ENCODE data around the gene ASB6. TPM values are rescaled to one million over a fixed set of nuclear protein-coding genes. Genes with fewer than 3 reads are reported as not detected.

Gene ASB6
- total RNA-seq, 1 experiment from 2014 or later = 21.0 TPM

DNA sequence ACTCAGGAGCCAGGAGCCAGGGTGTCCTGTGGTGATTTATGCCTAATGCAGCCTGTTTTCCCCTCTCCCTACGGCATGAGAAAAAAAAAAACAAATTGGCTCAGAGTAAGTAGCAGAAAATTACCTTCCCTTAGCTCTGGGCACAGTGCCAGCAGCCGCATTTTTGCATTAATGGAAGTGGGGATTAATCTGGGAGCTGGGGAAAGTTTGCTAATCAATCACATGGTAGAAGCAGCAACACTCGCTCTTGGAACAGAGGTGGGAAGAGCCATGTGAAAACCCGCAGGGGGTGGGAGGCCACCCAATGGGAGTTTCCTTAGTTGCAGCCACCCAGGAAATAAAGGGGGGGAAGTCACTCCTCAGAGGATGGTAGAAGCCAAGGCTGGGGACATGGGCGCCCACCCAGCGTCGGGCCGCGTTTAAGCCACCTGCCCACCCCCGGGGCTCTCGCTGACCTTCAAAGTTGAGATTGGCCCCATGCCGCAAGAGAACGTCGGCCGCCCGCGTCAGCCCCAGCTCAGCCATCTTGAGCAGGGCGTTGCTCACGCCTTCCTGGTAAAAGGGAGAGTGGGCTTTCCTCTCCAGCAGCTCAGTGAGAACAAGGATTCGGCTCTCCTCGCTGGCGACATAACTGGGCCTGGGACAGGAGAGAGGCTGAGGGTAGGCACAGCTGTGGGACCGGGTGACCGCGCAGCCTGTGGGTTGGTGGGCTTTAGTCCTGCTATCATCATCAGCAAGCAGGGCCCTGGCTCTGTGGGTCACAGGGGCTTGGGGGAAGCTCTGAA lies 1.7 kb downstream of the ASB6 start:
- Histone ChIP-seq H3K9ac (ENCODE audit: extremely low read depth, insufficient read length, low read length) (no peak overlapping the region), H2BK5ac (ENCODE audit: insufficient read length, low read length) (no peak overlapping the region), H3K56ac (ENCODE audit: insufficient read length, low read depth, low read length) (no peak overlapping the region), H3K18ac (ENCODE audit: insufficient read length, low read depth, low read length) (no peak overlapping the region), H3K79me2 (ENCODE audit: insufficient read depth, low read length) (peaks cover 3% of the 10 kb centered on the region; the same call in 1 of the 2 replicates), H3K23me2 (ENCODE audit: insufficient read length, low read depth, low read length, poor library complexity, severe bottlenecking) (peaks cover 12% of the 10 kb centered on the region), H3K27me3 (ENCODE audit: insufficient read depth, low read length) (no peaks in the 10 kb centered on the region), H2AFZ (ENCODE audit: low read length) (no peak overlapping the region), H3K4me1 (ENCODE audit: insufficient read depth, low read length) (no peaks in the 10 kb centered on the region), H3K4ac (ENCODE audit: low read depth, low read length) (no peak overlapping the region), H3K14ac (ENCODE audit: insufficient read depth, low read length) (no peak overlapping the region), H2BK15ac (ENCODE audit: low read depth, low read length) (no peak overlapping the region), H4K5ac (ENCODE audit: insufficient read length, low read depth, low read length) (no peak overlapping the region), H4K91ac (ENCODE audit: insufficient read length, low read depth, low read length) (no peak overlapping the region), H2AK5ac (ENCODE audit: insufficient read length, low read length) (no peak overlapping the region), H2BK120ac (ENCODE audit: low read depth, low read length, poor library complexity, severe bottlenecking) (no peak overlapping the region), H3T11ph (ENCODE audit: low read length) (no peak overlapping the region), H3K27ac (ENCODE audit: insufficient read length, low read depth, low read length) (no peak overlapping the region), H3K9me3 (ENCODE audit: control insufficient read depth, low read depth, low read length) (no peaks in the 10 kb centered on the region), H3K4me2 (ENCODE audit: insufficient read depth, insufficient read length, low read length) (peak overlapping the region; percentile 59), H2BK20ac (ENCODE audit: low read depth, low read length, poor library complexity, severe bottlenecking) (no peak overlapping the region), H3K79me1 (ENCODE audit: insufficient read depth, low read depth, low read length, poor library complexity, severe bottlenecking) (peaks cover 11% of the 10 kb centered on the region), H3K23ac (ENCODE audit: insufficient read length, low read depth, low read length) (no peak overlapping the region), H4K8ac (replicated peaks; ENCODE audit: insufficient read length, low read depth, low read length) (no peak overlapping the region), H4K20me1 (ENCODE audit: control insufficient read depth, insufficient read depth, insufficient read length) (no peaks in the 10 kb centered on the region), H2BK12ac (ENCODE audit: insufficient read length, low read depth, low read length) (no peak overlapping the region)
- Mint-ChIP-seq H3K4me3 (peak overlapping the region; percentile 80 to 85), H3K4me1 (peaks cover 7 to 17% of the 10 kb centered on the region in 2 experiments), H3K27ac (no peak overlapping the region; a peak in 1 of 7 replicates), H3K9me3 (no peaks in the 10 kb centered on the region; a peak in 1 of 5 replicates), H3K27me3 (ENCODE audit: low read depth) (peaks cover 2% of the 10 kb centered on the region), H3K36me3 (ENCODE audit: insufficient read depth in 1 of 3, low read depth in 3 of 3) (peaks cover 8 to 27% (median 24%) of the 10 kb centered on the region in 3 experiments)
- TF ChIP-seq, protein P1, sequence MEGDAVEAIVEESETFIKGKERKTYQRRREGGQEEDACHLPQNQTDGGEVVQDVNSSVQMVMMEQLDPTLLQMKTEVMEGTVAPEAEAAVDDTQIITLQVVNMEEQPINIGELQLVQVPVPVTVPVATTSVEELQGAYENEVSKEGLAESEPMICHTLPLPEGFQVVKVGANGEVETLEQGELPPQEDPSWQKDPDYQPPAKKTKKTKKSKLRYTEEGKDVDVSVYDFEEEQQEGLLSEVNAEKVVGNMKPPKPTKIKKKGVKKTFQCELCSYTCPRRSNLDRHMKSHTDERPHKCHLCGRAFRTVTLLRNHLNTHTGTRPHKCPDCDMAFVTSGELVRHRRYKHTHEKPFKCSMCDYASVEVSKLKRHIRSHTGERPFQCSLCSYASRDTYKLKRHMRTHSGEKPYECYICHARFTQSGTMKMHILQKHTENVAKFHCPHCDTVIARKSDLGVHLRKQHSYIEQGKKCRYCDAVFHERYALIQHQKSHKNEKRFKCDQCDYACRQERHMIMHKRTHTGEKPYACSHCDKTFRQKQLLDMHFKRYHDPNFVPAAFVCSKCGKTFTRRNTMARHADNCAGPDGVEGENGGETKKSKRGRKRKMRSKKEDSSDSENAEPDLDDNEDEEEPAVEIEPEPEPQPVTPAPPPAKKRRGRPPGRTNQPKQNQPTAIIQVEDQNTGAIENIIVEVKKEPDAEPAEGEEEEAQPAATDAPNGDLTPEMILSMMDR (conservative IDR thresholded peaks at IDR 0.05) = no peak
- WGBS (ENCODE audit: extremely low coverage, insufficient read length, low lambda C conversion rate) = no CpG with 5 or more reads among the region's 25 CpGs
- no peak for DNase-seq

Measured in H9 (cell line).